GM18498 (cell line): ENCODE measurements around the gene RFTN1.

Experiments
- ATAC-seq: cut with Tn5 transposase; IDR thresholded peaks from one replicate; pipeline ENCODE4 v1.9.1; 2021; ENCODE audit warnings: mild to moderate bottlenecking, moderate library complexity; ENCODE audit not compliant: unreplicated experiment

The RFTN1 gene

GRCh38 chr3:16290007-16290826 is 223.3 kb downstream of the RFTN1 start:
- ATAC-seq, result peak; percentile 34

- ATAC-seq, result no peak
These were observed 224.2 kb downstream of the RFTN1 start for GRCh38 chr3:16289144-16289889.

GRCh38 chr3:16288664-16289063 is 224.8 kb downstream of the RFTN1 start:
- no peak for ATAC-seq

- peak; percentile 18 for ATAC-seq
These were observed 226.6 kb downstream of the RFTN1 start for GRCh38 chr3:16286751-16287543.

GRCh38 chr3:16286161-16286560 is 227.3 kb downstream of the RFTN1 start:
- peak; percentile 83 for ATAC-seq

- no peak for ATAC-seq
These were observed 228.9 kb downstream of the RFTN1 start for GRCh38 chr3:16284633-16285032.

GRCh38 chr3:16280671-16281070 is 232.8 kb downstream of the RFTN1 start:
- no peak for ATAC-seq

GRCh38 chr3:16279010-16279801 is 234.3 kb downstream of the RFTN1 start:
- no peak for ATAC-seq

- no peak for ATAC-seq
These were observed 236.0 kb downstream of the RFTN1 start for GRCh38 chr3:16277471-16277870.

GRCh38 chr3:16273867-16274266 is 239.6 kb downstream of the RFTN1 start:
- ATAC-seq, result no peak

- ATAC-seq, result no peak
These were observed 240.9 kb downstream of the RFTN1 start for GRCh38 chr3:16272588-16272987.

- ATAC-seq, result no peak
These were observed 242.6 kb downstream of the RFTN1 start for GRCh38 chr3:16270855-16271254.

- ATAC-seq, result no peak
These were observed 246.8 kb downstream of the RFTN1 start for GRCh38 chr3:16266714-16267113.
